ENCODE measurements around the gene RUNX1.

The RUNX1 gene

GRCh38 chr21:34924194-34924593 lies 124.9 kb downstream of the RUNX1 start:
- Histone ChIP-seq H4K8ac (ENCODE audit: low read depth, low read length) (no peak overlapping the region), H4K12ac (ENCODE audit: low read depth, low read length) (no peak overlapping the region), H3K79me1 (ENCODE audit: low read length) (no peaks in the 10 kb centered on the region), H4K91ac (ENCODE audit: low read depth, low read length) (no peak overlapping the region), H3K4ac (ENCODE audit: low read depth, low read length) (no peak overlapping the region), H3K9me3 (ENCODE audit: insufficient read depth, low read depth, low read length) (no peaks in the 10 kb centered on the region), H3K4me1 (ENCODE audit: control insufficient read depth in 1 of 2, insufficient read depth in 2 of 2, low read length in 2 of 2) (no peaks in the 10 kb centered on the region), H2AK5ac (ENCODE audit: low read length) (no peak overlapping the region), H3K27me3 (ENCODE audit: insufficient read depth, low read length) (no peaks in the 10 kb centered on the region), H2BK5ac (ENCODE audit: low read depth, low read length, poor library complexity) (no peak overlapping the region), H2BK120ac (ENCODE audit: insufficient read depth, low read length, poor library complexity) (no peak overlapping the region), H2AFZ (ENCODE audit: insufficient read depth, low read length, poor library complexity) (no peak overlapping the region), H3K14ac (ENCODE audit: low read length) (no peak overlapping the region), H3K23ac (ENCODE audit: low read length) (no peak overlapping the region), H2BK12ac (ENCODE audit: low read length) (no peak overlapping the region), H3K18ac (ENCODE audit: low read length) (no peak overlapping the region), H3K36me3 (ENCODE audit: control insufficient read depth in 1 of 2, insufficient read depth in 2 of 2, low read length in 2 of 2) (no peaks in the 10 kb centered on the region), H3K9ac (ENCODE audit: low read length) (no peak overlapping the region), H3K4me3 (ENCODE audit: low read depth, low read length) (no peak overlapping the region), H3K4me2 (ENCODE audit: low read length) (no peak overlapping the region), H3K79me2 (ENCODE audit: control insufficient read depth, insufficient read depth, low read length, poor library complexity) (no peaks in the 10 kb centered on the region), H3K27ac (ENCODE audit: low read depth, low read length) (no peak overlapping the region)
- peak in 1 of 2 donors; percentile 56 for DNase-seq
- WGBS (ENCODE audit: extremely low coverage, insufficient coverage, insufficient read length) = no CpG with 5 or more reads among the region's 3 CpGs

GRCh38 chr21:34923626-34924025 lies 125.5 kb downstream of the RUNX1 start:
- Histone ChIP-seq H2BK12ac (ENCODE audit: low read length) (no peak overlapping the region), H2BK5ac (ENCODE audit: low read depth, low read length, poor library complexity) (no peak overlapping the region), H2AK5ac (ENCODE audit: low read length) (no peak overlapping the region), H3K27me3 (ENCODE audit: insufficient read depth, low read length) (no peaks in the 10 kb centered on the region), H3K36me3 (ENCODE audit: control insufficient read depth in 1 of 2, insufficient read depth in 2 of 2, low read length in 2 of 2) (no peaks in the 10 kb centered on the region), H4K12ac (ENCODE audit: low read depth, low read length) (no peak overlapping the region), H2BK120ac (ENCODE audit: insufficient read depth, low read length, poor library complexity) (no peak overlapping the region), H3K79me2 (ENCODE audit: control insufficient read depth, insufficient read depth, low read length, poor library complexity) (no peaks in the 10 kb centered on the region), H4K8ac (ENCODE audit: low read depth, low read length) (no peak overlapping the region), H3K4me2 (ENCODE audit: low read length) (no peak overlapping the region), H4K91ac (ENCODE audit: low read depth, low read length) (no peak overlapping the region), H3K14ac (ENCODE audit: low read length) (no peak overlapping the region), H3K9ac (ENCODE audit: low read length) (no peak overlapping the region), H3K27ac (ENCODE audit: low read depth, low read length) (no peak overlapping the region), H3K4ac (ENCODE audit: low read depth, low read length) (no peak overlapping the region), H3K4me1 (ENCODE audit: control insufficient read depth in 1 of 2, insufficient read depth in 2 of 2, low read length in 2 of 2) (no peaks in the 10 kb centered on the region), H3K79me1 (ENCODE audit: low read length) (no peaks in the 10 kb centered on the region), H3K4me3 (ENCODE audit: low read depth, low read length) (no peak overlapping the region), H3K9me3 (ENCODE audit: insufficient read depth, low read depth, low read length) (no peaks in the 10 kb centered on the region), H2AFZ (ENCODE audit: insufficient read depth, low read length, poor library complexity) (no peak overlapping the region), H3K18ac (ENCODE audit: low read length) (no peak overlapping the region), H3K23ac (ENCODE audit: low read length) (no peak overlapping the region)
- WGBS (ENCODE audit: extremely low coverage, insufficient coverage, insufficient read length) = no CpG with 5 or more reads among the region's 4 CpGs
- no peak for DNase-seq

- Histone ChIP-seq H3K4me2 (ENCODE audit: low read length) (no peak overlapping the region), H3K27ac (ENCODE audit: low read depth, low read length) (no peak overlapping the region), H4K8ac (ENCODE audit: low read depth, low read length) (no peak overlapping the region), H3K9me3 (ENCODE audit: insufficient read depth, low read depth, low read length) (no peaks in the 10 kb centered on the region), H2AFZ (ENCODE audit: insufficient read depth, low read length, poor library complexity) (no peak overlapping the region), H2BK120ac (ENCODE audit: insufficient read depth, low read length, poor library complexity) (no peak overlapping the region), H2BK12ac (ENCODE audit: low read length) (no peak overlapping the region), H3K79me1 (ENCODE audit: low read length) (no peaks in the 10 kb centered on the region), H3K4me1 (ENCODE audit: control insufficient read depth in 1 of 2, insufficient read depth in 2 of 2, low read length in 2 of 2) (no peaks in the 10 kb centered on the region), H4K91ac (ENCODE audit: low read depth, low read length) (no peak overlapping the region), H3K4ac (ENCODE audit: low read depth, low read length) (no peak overlapping the region), H2BK5ac (ENCODE audit: low read depth, low read length, poor library complexity) (no peak overlapping the region), H4K12ac (ENCODE audit: low read depth, low read length) (no peak overlapping the region), H3K9ac (ENCODE audit: low read length) (no peak overlapping the region), H3K18ac (ENCODE audit: low read length) (no peak overlapping the region), H3K14ac (ENCODE audit: low read length) (no peak overlapping the region), H2AK5ac (ENCODE audit: low read length) (no peak overlapping the region), H3K36me3 (ENCODE audit: control insufficient read depth in 1 of 2, insufficient read depth in 2 of 2, low read length in 2 of 2) (no peaks in the 10 kb centered on the region), H3K23ac (ENCODE audit: low read length) (no peak overlapping the region), H3K4me3 (ENCODE audit: low read depth, low read length) (no peak overlapping the region), H3K79me2 (ENCODE audit: control insufficient read depth, insufficient read depth, low read length, poor library complexity) (no peaks in the 10 kb centered on the region), H3K27me3 (ENCODE audit: insufficient read depth, low read length) (no peaks in the 10 kb centered on the region)
- no CpG with 5 or more reads among the region's 4 CpGs for WGBS (ENCODE audit: extremely low coverage, insufficient coverage, insufficient read length)
- no peak for DNase-seq
These were observed 125.9 kb downstream of the RUNX1 start for GRCh38 chr21:34923202-34923601.

GRCh38 chr21:34922479-34922878 lies 126.6 kb downstream of the RUNX1 start:
- H3K4me3 ChIP-seq (ENCODE audit: low read depth, low read length) = no peak overlapping the region
- H3K18ac ChIP-seq (ENCODE audit: low read length) = no peak overlapping the region
- no peaks in the 10 kb centered on the region for H3K79me1 ChIP-seq (ENCODE audit: low read length)
- no peak overlapping the region for H4K8ac ChIP-seq (ENCODE audit: low read depth, low read length)
- H2AK5ac ChIP-seq (ENCODE audit: low read length) = no peak overlapping the region
- no peak overlapping the region for H2BK5ac ChIP-seq (ENCODE audit: low read depth, low read length, poor library complexity)
- no peak overlapping the region for H3K9ac ChIP-seq (ENCODE audit: low read length)
- no peaks in the 10 kb centered on the region for H3K27me3 ChIP-seq (ENCODE audit: insufficient read depth, low read length)
- H3K4me1 ChIP-seq (ENCODE audit: control insufficient read depth in 1 of 2, insufficient read depth in 2 of 2, low read length in 2 of 2) = no peaks in the 10 kb centered on the region
- no peaks in the 10 kb centered on the region for H3K36me3 ChIP-seq (ENCODE audit: control insufficient read depth in 1 of 2, insufficient read depth in 2 of 2, low read length in 2 of 2)
- no peak overlapping the region for H3K27ac ChIP-seq (ENCODE audit: low read depth, low read length)
- H3K23ac ChIP-seq (ENCODE audit: low read length) = no peak overlapping the region
- no peak for DNase-seq
- no peaks in the 10 kb centered on the region for H3K79me2 ChIP-seq (ENCODE audit: control insufficient read depth, insufficient read depth, low read length, poor library complexity)
- H2BK12ac ChIP-seq (ENCODE audit: low read length) = no peak overlapping the region
- no peak overlapping the region for H2AFZ ChIP-seq (ENCODE audit: insufficient read depth, low read length, poor library complexity)
- no peak overlapping the region for H4K12ac ChIP-seq (ENCODE audit: low read depth, low read length)
- H3K14ac ChIP-seq (ENCODE audit: low read length) = no peak overlapping the region
- no peak overlapping the region for H4K91ac ChIP-seq (ENCODE audit: low read depth, low read length)
- H3K4ac ChIP-seq (ENCODE audit: low read depth, low read length) = no peak overlapping the region
- no peaks in the 10 kb centered on the region for H3K9me3 ChIP-seq (ENCODE audit: insufficient read depth, low read depth, low read length)
- no peak overlapping the region for H2BK120ac ChIP-seq (ENCODE audit: insufficient read depth, low read length, poor library complexity)
- no peak overlapping the region for H3K4me2 ChIP-seq (ENCODE audit: low read length)

- no peak for DNase-seq
- H4K91ac ChIP-seq (ENCODE audit: low read depth, low read length) = no peak overlapping the region
- H3K79me2 ChIP-seq (ENCODE audit: control insufficient read depth, insufficient read depth, low read length, poor library complexity) = no peaks in the 10 kb centered on the region
- H2BK120ac ChIP-seq (ENCODE audit: insufficient read depth, low read length, poor library complexity) = no peak overlapping the region
- H2BK12ac ChIP-seq (ENCODE audit: low read length) = no peak overlapping the region
- no peak overlapping the region for H3K4ac ChIP-seq (ENCODE audit: low read depth, low read length)
- no peaks in the 10 kb centered on the region for H3K79me1 ChIP-seq (ENCODE audit: low read length)
- no peak overlapping the region for H3K4me2 ChIP-seq (ENCODE audit: low read length)
- H2BK5ac ChIP-seq (ENCODE audit: low read depth, low read length, poor library complexity) = no peak overlapping the region
- no peak overlapping the region for H3K27ac ChIP-seq (ENCODE audit: low read depth, low read length)
- H3K9me3 ChIP-seq (ENCODE audit: insufficient read depth, low read depth, low read length) = no peaks in the 10 kb centered on the region
- no peak overlapping the region for H3K9ac ChIP-seq (ENCODE audit: low read length)
- H3K4me3 ChIP-seq (ENCODE audit: low read depth, low read length) = no peak overlapping the region
- no peak overlapping the region for H2AK5ac ChIP-seq (ENCODE audit: low read length)
- no peak overlapping the region for H4K8ac ChIP-seq (ENCODE audit: low read depth, low read length)
- H3K18ac ChIP-seq (ENCODE audit: low read length) = no peak overlapping the region
- H4K12ac ChIP-seq (ENCODE audit: low read depth, low read length) = no peak overlapping the region
- H3K36me3 ChIP-seq (ENCODE audit: control insufficient read depth in 1 of 2, insufficient read depth in 2 of 2, low read length in 2 of 2) = no peaks in the 10 kb centered on the region
- no peaks in the 10 kb centered on the region for H3K27me3 ChIP-seq (ENCODE audit: insufficient read depth, low read length)
- H3K4me1 ChIP-seq (ENCODE audit: control insufficient read depth in 1 of 2, insufficient read depth in 2 of 2, low read length in 2 of 2) = peaks cover 0 to 3% of the 10 kb centered on the region in 2 experiments
- no peak overlapping the region for H2AFZ ChIP-seq (ENCODE audit: insufficient read depth, low read length, poor library complexity)
- H3K14ac ChIP-seq (ENCODE audit: low read length) = no peak overlapping the region
- no peak overlapping the region for H3K23ac ChIP-seq (ENCODE audit: low read length)
These were observed 128.0 kb downstream of the RUNX1 start for GRCh38 chr21:34921151-34921550.
